HL-60 (cell line): Measurements from ENCODE around the gene ZNRF3.

Source experiments
- GABPA ChIP-seq: IDR thresholded peaks from 2 replicates; pipeline ENCODE4 v1.6.1; 2012; ENCODE audit warnings: low read depth
- POLR2AphosphoS5 ChIP-seq: IDR thresholded peaks from 2 replicates; pipeline ENCODE4 v1.6.1; 2012; ENCODE audit warnings: low read depth
- TF ChIP-seq, protein P1 (sequence below): IDR thresholded peaks from one replicate; pipeline ENCODE4 v1.5.1; 2011; ENCODE audit warnings: low read length, control low read depth, inconsistent platforms; ENCODE audit not compliant: insufficient read depth
- TF ChIP-seq, protein P2 (sequence below): IDR thresholded peaks from 2 replicates; pipeline ENCODE4 v1.6.1; 2012; ENCODE audit warnings: low read depth; ENCODE audit not compliant: insufficient replicate concordance

DNA sequence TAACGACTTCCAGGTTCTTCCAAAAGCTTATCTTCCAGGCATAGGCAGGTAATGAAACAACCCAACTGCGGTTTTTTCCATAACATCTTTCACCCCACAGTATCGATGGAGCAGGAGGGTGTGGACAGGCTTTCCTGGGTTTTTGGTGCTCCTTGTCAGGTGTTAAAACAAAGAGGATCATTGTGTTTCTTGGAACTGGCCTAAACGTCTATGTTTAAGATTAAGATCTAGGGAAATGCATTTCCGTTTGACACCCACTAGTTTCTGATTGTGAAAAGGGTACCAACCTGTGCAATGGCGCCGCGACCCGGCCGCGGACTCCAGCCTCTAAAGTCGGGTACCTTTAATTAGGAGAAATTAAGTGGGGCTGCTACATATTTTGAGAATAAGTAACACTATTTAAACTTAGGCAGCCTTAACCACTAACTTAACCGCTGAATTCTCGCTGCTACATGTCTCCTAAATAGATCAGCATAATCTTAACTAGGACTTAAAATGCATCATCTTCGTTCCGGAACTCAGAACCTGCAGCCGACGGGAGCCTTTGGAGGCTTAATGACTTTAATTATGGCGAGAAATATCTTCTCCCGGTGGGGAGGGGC is 146.7 kb downstream of the ZNRF3 start:
- TF ChIP-seq, protein P1, sequence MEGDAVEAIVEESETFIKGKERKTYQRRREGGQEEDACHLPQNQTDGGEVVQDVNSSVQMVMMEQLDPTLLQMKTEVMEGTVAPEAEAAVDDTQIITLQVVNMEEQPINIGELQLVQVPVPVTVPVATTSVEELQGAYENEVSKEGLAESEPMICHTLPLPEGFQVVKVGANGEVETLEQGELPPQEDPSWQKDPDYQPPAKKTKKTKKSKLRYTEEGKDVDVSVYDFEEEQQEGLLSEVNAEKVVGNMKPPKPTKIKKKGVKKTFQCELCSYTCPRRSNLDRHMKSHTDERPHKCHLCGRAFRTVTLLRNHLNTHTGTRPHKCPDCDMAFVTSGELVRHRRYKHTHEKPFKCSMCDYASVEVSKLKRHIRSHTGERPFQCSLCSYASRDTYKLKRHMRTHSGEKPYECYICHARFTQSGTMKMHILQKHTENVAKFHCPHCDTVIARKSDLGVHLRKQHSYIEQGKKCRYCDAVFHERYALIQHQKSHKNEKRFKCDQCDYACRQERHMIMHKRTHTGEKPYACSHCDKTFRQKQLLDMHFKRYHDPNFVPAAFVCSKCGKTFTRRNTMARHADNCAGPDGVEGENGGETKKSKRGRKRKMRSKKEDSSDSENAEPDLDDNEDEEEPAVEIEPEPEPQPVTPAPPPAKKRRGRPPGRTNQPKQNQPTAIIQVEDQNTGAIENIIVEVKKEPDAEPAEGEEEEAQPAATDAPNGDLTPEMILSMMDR = no peak
- TF ChIP-seq POLR2AphosphoS5 = no peak
- TF ChIP-seq GABPA = no peak
- TF ChIP-seq, protein P2, sequence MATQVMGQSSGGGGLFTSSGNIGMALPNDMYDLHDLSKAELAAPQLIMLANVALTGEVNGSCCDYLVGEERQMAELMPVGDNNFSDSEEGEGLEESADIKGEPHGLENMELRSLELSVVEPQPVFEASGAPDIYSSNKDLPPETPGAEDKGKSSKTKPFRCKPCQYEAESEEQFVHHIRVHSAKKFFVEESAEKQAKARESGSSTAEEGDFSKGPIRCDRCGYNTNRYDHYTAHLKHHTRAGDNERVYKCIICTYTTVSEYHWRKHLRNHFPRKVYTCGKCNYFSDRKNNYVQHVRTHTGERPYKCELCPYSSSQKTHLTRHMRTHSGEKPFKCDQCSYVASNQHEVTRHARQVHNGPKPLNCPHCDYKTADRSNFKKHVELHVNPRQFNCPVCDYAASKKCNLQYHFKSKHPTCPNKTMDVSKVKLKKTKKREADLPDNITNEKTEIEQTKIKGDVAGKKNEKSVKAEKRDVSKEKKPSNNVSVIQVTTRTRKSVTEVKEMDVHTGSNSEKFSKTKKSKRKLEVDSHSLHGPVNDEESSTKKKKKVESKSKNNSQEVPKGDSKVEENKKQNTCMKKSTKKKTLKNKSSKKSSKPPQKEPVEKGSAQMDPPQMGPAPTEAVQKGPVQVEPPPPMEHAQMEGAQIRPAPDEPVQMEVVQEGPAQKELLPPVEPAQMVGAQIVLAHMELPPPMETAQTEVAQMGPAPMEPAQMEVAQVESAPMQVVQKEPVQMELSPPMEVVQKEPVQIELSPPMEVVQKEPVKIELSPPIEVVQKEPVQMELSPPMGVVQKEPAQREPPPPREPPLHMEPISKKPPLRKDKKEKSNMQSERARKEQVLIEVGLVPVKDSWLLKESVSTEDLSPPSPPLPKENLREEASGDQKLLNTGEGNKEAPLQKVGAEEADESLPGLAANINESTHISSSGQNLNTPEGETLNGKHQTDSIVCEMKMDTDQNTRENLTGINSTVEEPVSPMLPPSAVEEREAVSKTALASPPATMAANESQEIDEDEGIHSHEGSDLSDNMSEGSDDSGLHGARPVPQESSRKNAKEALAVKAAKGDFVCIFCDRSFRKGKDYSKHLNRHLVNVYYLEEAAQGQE = no peak
